Ramos (cell line): ENCODE measurements around the gene ADAMTSL2.

Experiments
- in situ Hi-C: fragments of 300-500 bp; cut with MboI; formaldehyde crosslinking; loops from one replicate; pipeline ENCODE4 v1.14.3; 2022; ENCODE audit warnings: low sequenced_read_pairs; ENCODE audit not compliant: unreplicated experiment

The ADAMTSL2 gene

DNA sequence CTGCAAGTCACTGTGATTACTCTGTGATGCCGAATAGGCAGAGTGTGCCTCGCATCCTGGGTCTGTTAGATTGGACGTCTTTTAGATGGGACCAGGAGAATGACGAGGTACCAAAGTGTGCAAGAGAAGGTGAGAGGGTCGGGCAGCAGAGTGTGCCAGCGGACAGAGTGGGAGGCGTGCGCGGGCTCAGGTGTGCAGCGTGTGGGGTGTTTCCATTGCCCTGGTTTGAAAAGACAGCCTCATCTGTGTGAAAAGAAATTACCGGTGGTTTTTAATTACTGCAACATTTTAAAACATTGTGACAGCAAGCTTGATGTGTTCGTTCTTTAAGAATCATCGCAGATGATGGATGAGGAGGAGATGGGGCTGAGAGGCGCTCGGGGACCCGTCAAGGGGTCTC lies 78.9 kb downstream of the ADAMTSL2 start:
- in situ Hi-C loops, result no loop called here

DNA sequence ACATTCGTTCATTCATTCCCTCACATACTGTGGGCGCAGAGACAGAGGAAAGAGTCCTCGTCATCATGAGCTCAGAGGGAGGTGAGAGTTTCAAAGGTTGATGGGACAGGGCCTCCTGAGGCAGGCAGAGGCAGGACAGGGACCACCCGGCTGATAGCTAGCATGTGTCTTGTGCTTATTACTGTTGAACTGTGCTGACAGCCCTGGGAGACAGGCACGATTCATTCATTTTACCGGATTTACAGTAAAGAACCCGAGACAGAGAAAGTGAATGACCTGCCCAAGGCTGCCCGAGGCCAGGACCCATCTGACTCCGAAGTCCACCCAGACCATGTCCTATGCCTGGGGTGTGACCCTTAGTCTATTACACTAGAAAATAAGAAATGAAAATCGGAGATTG lies 79.6 kb downstream of the ADAMTSL2 start:
- in situ Hi-C loops, result no loop called here

DNA sequence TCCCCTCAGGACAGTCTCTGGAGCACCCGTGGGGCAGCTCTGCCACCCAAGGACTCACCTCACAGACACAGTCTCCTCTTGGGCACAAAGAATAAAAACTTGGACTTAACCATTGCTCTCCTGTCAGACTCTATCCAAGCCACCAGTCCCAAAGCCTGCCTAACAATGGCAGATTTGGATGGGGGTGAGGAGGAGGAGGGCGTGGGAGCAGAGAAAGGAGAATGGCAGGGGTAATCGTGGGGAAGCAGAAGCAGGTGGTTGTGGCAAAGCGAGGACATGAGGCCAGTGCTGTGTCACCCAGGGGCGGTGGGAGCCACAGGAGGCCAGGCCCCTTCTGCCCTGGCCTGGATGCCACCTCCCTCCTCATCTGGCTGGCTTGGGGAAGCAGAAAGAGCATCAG lies 80.2 kb downstream of the ADAMTSL2 start:
- in situ Hi-C loops, result no loop called here

DNA sequence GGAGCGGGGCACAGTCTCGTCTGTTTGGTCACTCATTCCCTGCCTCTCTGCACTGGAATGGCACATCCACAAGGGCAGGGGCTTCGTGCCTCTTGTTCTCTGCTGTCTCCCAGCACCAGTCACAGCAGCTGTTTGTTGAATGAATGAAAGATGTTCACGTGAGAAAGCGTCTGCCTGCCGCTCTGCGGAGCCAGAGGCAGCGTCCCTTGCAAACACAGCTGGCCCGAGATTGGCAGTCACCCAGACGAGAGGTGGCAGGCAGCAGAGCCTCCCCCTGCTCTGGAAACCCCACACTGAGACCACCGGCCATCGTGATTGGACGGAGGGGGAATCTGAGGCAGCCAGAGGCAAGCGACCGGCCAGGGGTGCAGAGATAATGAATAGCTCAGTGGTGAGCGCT lies 80.7 kb downstream of the ADAMTSL2 start:
- in situ Hi-C loops, result no loop called here

DNA sequence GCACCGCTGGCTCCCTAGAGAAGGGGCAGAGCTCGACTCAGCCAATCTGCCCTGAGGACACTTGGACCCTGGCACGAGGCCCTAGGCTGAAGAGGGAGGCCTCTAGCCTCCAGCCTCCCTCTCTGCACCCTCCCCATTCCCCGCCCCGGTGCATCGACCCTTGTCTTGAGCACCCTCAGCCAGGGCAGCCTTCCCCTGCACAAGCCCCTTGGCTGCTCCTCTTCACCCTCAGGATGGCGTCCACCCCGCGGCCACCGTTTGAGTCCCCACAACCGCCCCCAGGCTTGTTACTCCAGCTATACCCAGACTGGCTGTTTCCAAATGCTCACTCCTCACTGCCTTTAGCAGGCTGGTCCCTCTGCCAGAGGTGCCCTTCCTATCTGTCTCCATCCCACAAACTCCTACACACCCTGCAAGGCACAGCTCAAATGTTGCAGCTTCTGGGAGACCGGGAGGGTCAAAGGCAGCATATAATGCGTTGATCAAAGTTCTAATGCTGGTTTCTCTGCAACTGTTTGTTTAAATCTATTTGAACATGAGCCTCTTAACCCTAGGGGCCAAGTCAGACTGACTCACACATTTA lies 81.2 kb downstream of the ADAMTSL2 start:
- in situ Hi-C loops, result no loop called here

DNA sequence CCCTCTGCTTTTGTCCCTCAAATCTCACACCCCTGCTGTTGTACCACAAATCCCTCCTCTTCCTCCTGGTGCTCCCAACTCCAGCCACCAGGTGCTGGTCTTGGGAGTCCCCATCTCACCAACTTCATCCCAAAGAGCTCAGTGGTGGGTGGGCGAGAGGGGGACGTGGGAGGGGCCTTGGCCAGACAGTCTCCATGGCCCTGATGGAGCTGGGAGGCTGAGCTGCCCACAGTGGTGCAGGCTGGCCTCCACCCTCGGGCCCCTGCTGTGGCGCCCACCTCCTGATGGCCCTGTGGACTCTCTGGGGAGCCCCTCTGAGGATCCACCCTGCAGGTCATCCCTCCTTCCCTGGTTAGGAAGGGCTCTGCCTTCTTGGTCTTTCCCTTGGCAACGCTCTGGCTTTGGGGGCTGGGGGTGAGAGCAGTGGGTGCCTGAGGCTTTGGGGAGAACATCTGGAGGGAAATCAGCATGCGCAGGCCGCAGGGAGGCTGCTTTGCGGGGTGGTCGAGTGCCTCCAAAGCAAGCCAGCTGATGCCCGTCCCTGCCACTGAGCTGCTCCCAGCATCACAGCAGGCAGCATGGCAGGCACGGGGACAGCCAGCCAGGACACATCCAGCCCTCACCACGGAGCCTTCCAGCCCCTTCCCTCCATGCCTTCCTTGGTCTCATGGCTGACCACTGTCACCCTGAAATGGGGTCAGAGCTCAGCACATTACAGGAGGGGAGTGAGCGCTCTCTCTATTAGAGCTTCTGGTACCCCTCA lies 82.3 kb downstream of the ADAMTSL2 start:
- in situ Hi-C loops, result no loop called here

DNA sequence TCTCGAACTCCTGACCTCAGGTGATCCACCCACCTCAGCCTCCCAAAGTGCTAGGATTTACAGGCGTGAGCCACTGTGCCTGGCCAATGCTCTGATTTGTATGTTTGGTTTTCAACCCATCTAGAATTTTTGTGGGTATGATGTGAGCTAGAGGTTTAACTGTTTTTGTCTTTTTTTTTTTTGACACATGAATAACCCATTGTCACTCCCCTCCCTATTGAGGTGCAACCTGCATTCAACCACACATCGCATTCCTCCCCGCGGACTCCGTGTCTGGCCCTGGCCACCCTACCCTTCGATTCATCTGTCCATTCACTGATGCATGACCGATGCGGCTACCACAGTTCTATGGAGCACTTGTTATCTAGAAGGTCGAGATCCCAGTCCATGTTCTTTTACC lies 84.2 kb downstream of the ADAMTSL2 start:
- in situ Hi-C loops, result no loop called here

DNA sequence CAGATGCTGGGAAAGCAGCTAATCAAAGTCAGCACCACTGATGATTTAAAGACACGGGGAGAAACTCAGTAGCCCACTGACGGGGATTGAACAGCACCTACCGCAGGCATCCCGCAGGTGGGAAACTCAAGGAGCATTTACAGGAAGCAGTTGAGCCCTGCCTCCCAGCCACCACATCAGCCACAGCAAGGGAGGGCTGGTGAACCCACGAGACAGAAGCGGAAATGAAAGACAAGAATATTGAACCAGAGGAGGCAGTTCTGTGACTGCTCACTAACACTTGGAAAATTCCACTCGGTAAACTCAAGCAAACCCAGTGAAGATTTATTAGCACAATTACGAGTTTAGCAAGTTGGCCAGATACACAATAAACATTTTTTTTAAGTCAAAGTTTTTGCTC lies 85.3 kb downstream of the ADAMTSL2 start:
- in situ Hi-C loops, result no loop called here

DNA sequence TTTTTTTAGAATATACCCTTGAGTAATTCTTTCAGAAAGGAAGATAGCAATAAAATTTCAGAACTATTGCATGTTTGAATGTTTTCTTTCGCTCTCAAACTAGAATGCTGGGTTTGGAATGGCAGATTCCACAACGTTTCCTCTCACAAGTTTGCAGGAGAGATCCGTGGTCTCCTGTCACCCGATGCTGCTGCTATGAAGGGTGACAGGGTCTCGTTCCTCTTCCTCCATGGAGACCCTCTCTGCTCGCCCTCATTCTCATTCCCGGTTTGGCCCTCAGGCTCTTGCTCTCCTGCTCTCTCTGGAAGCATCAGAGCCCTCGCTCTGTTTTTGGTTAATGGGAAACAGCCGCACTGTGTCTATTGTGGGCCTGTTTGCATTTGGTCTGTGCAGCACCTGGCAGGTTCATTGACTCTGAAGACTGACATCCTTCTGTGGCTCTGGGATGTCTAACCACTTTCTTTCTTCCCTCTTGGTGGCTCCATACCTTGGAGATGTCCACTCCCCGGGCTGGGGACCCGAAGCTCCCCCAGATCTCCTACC lies 87.3 kb downstream of the ADAMTSL2 start:
- in situ Hi-C loops, result no loop called here

DNA sequence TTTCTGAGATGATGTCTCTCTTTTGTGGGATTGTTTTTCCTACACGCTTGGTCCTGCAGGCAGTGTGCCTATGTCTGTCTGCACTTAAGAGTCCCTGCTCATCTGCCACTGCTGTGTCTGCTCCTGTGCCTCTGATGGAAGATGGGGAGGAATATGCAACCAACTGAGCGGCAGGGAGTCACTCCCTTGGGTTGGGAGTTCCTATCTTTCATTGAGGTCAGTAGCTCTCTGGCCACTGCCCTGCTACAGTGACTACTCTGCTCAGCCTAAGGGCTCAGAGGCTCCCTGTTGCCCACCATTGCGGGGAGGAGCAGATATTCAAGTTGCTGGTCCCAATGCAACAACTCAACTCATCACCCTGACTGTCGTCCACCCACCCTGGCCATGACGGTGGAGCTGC lies 88.1 kb downstream of the ADAMTSL2 start:
- in situ Hi-C loops, result no loop called here
